DND-41 (cell line): ENCODE data around the gene RAD50.

ENCODE experiments used
- CTCF ChIP-seq: IDR thresholded peaks from 2 replicates; pipeline ENCODE4 v1.5.1; 2012; ENCODE audit warnings: borderline replicate concordance, low read length, moderate library complexity, mild to moderate bottlenecking; ENCODE audit not compliant: poor library complexity, severe bottlenecking; ENCODE audit errors: extremely low read depth
- EZH2 ChIP-seq: IDR thresholded peaks from 3 replicates; pipeline ENCODE4 v1.6.1; 2012; ENCODE audit warnings: borderline replicate concordance, low read depth, mild to moderate bottlenecking, moderate library complexity, low read length, inconsistent platforms; ENCODE audit not compliant: severe bottlenecking

GRCh38 chr5:132665574-132666080 is 108.8 kb downstream of the RAD50 start:
- no peak for TF ChIP-seq CTCF
- TF ChIP-seq EZH2: no peak
